ENCODE measurements around the gene SPATS2.

DNA sequence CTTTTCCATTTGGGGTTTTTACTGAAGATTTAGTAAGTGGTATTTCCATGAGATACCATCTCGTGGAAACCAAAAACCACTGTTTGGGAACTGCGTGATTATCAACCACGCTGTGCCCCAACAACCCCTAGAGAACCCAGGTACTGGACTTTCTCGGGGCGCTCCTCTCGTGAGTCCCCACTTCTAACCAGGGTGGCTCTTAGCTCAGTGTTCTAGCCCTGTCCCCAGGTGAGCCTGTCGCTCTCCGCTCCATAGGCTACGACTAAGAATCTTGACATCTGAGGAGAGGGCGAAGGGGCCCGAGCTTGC, 200.0 kb downstream of the SPATS2 start:
- TF ChIP-seq POLR2A (IDR thresholded peaks at IDR 0.05) = no peak
- TF ChIP-seq, protein P1, sequence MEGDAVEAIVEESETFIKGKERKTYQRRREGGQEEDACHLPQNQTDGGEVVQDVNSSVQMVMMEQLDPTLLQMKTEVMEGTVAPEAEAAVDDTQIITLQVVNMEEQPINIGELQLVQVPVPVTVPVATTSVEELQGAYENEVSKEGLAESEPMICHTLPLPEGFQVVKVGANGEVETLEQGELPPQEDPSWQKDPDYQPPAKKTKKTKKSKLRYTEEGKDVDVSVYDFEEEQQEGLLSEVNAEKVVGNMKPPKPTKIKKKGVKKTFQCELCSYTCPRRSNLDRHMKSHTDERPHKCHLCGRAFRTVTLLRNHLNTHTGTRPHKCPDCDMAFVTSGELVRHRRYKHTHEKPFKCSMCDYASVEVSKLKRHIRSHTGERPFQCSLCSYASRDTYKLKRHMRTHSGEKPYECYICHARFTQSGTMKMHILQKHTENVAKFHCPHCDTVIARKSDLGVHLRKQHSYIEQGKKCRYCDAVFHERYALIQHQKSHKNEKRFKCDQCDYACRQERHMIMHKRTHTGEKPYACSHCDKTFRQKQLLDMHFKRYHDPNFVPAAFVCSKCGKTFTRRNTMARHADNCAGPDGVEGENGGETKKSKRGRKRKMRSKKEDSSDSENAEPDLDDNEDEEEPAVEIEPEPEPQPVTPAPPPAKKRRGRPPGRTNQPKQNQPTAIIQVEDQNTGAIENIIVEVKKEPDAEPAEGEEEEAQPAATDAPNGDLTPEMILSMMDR (IDR thresholded peaks at IDR 0.05) = no peak

Measured in heart left ventricle (tissue), 13 donors.